Esophagus muscularis mucosa (tissue), 4 donors: ENCODE data around the gene EVL.

Source experiments
- CTCF ChIP-seq, 3 experiments: fragments of 200-600 bp in 2 of 3; fragments of 450-650 bp in 1 of 3; sonication (generic) in 2 of 3; IDR thresholded peaks; one replicate each; pipeline ENCODE4 v1.5.1; 2017 to 2019; ENCODE audit warnings: antibody characterized with exemption in 3 of 3, mild to moderate bottlenecking in 2 of 3, moderate library complexity in 1 of 3
- EP300 ChIP-seq: sonication (generic); formaldehyde crosslinking; IDR thresholded peaks from one replicate; pipeline ENCODE4 v1.6.1; 2017; ENCODE audit warnings: antibody characterized with exemption
- POLR2A ChIP-seq: fragments of 450-650 bp; IDR thresholded peaks from one replicate; pipeline ENCODE4 v1.6.1; 2017; ENCODE audit warnings: antibody characterized with exemption, moderate library complexity, mild to moderate bottlenecking, low read depth
- POLR2AphosphoS5 ChIP-seq, 2 donors: sonication (generic); formaldehyde crosslinking; IDR thresholded peaks; one replicate each; pipeline ENCODE4 v1.6.1; 2017; ENCODE audit warnings: antibody characterized with exemption in 2 of 2

GRCh38 chr14:100156776-100157175 is 91.6 kb downstream of the EVL start:
- TF ChIP-seq CTCF (IDR thresholded peaks at IDR 0.05) (no peak), POLR2A (no peak), POLR2AphosphoS5 (IDR thresholded peaks at IDR 0.05) (no peak), EP300 (no peak)
